Activated CD4-positive, alpha-beta T cell treated with anti-CD3 and anti-CD28 coated beads for 36 hours (primary cell): ENCODE results near the gene KLHDC7B. TPM values are rescaled to one million over a fixed set of nuclear protein-coding genes. Genes with fewer than 3 reads are reported as not detected.
"Not testable (repeated sequence)": the region's sequence is repeated elsewhere in the genome, so short reads cannot be mapped to it uniquely, and the experiment has no call there.

Experiments
- ATAC-seq: fragments of 200-7000 bp; cut with Tn5 transposase; one replicate; pipeline ENCODE4 v1.10.0; 2021; ENCODE audit warnings: mild to moderate bottlenecking, moderate library complexity
- CTCF ChIA-PET: fragments of 350-600 bp; sonication (Branson Sonifier 250); formaldehyde crosslinking; loops from one replicate; lab custom pipeline; 2021; ENCODE audit warnings: antibody characterized with exemption; lab: Charles Lee
- POLR2A ChIA-PET: fragments of 350-600 bp; sonication (Branson Sonifier 250); formaldehyde crosslinking; loops from one replicate; lab custom pipeline; 2021; ENCODE audit warnings: antibody characterized with exemption, inconsistent platforms; lab: Charles Lee
- DNase-seq: peaks from one replicate; pipeline ENCODE4 v3.0.0-alpha.2; 2020
- H3K27ac Mint-ChIP-seq: one replicate; pipeline ENCODE4 v1.8.0; 2021; ENCODE audit warnings: mixed read lengths
- H3K27me3 Mint-ChIP-seq: one replicate; pipeline ENCODE4 v1.8.0; 2021; ENCODE audit warnings: mixed read lengths
- H3K36me3 Mint-ChIP-seq: one replicate; pipeline ENCODE4 v1.8.0; 2021; ENCODE audit warnings: low read depth, mixed read lengths
- H3K4me1 Mint-ChIP-seq: one replicate; pipeline ENCODE4 v1.8.0; 2021; ENCODE audit warnings: mixed read lengths
- H3K4me3 Mint-ChIP-seq: one replicate; pipeline ENCODE4 v1.8.0; 2021; ENCODE audit warnings: mild to moderate bottlenecking, moderate library complexity, mixed read lengths
- H3K9me3 Mint-ChIP-seq: one replicate; pipeline ENCODE4 v1.8.0; 2021; ENCODE audit warnings: low read depth, mixed read lengths
- intact Hi-C, 2 experiments: fragments of 100-400 bp; cut with DNase I in 1 of 2; cut with micrococcal nuclease in 1 of 2; formaldehyde crosslinking; loops; one replicate each; pipeline versions ENCODE4 v1.14.2 to v1.15.1; 2022 to 2024; cut with DNase I, micrococcal nuclease
- total RNA-seq, 2 experiments: library from RNA; stranded (reverse); gene quantifications; one replicate each; pipeline ENCODE4 v1.2.3, GENCODE V29; 2021

KLHDC7B gene
- total RNA-seq, 2 experiments from 2014 or later = 5.7 to 6.4 TPM

DNA sequence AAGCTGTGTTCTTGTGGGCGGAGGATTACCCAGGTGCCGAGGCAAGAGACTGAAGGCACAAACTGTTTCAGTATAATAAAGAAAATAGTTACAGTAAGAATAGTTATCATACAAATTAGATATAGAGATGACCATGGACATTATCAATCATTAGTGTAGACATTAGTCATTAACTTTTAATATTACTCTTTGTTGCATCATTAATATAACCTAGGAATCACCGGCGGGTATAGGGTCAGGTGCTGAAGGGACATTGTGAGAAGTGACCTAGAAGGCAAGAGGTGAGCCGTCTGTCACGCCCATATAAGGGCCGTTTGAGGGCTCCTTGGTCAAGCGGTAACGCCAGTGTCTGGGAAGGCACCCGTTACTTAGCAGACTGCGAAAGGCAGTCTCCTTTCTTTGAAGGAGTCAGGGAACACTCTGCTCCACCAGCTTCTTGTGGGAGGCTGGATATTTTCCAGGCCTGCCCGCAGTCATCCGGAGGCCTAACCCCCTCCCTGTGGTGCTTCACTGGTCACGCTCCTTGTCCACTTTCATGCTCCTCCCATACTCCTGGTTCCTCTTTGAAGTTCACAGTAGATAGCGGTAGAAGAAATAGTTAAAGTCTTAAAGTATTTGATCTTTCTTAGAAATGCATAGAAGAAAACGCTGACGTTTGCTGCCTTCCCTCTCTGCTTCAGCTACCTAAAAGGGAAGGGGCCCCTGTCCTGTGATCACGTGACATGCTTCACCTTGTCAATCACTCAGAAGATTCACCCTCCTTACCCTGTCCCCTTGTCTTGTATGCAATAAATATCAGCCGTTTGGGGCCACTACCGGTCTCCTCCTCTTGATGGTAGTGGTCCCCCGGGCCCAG, 11.6 kb upstream of the KLHDC7B start:
- peak overlapping the region; percentile 87 for H3K4me3 Mint-ChIP-seq
- H3K9me3 Mint-ChIP-seq, DNase-seq, H3K36me3 Mint-ChIP-seq, H3K27me3 Mint-ChIP-seq, POLR2A ChIA-PET, ATAC-seq: not testable (repeated sequence)
- H3K27ac Mint-ChIP-seq = peak overlapping the region; percentile 79
- CTCF ChIA-PET = interaction anchor here (0.8 to 2.9 kb wide), 3 partner anchors 8 to 87 kb away, joined by 3 to 16 read pairs (median 3); partner anchors contain the start of gene SCO2
- H3K4me1 Mint-ChIP-seq = peaks cover 41% of the 10 kb centered on the region
- intact Hi-C loops = loop anchor here in 1 of 2 experiments (5.0 kb wide), 1 partner anchor 557 kb away; no protein-coding TSS in a partner anchor

- ChIA-PET POLR2A (interaction anchor here (0.6 kb wide), 1 partner anchor 86 kb away, joined by 7 read pairs; no protein-coding TSS in a partner anchor), CTCF (interaction anchor here (0.9 to 2.9 kb wide), 4 partner anchors 9 to 84 kb away, joined by 3 to 16 read pairs (median 3); partner anchors contain the start of gene SCO2)
- DNase-seq (no peak), ATAC-seq (no peak)
- no peaks in the 10 kb centered on the region for H3K9me3 Mint-ChIP-seq
- H3K4me3 Mint-ChIP-seq = no peak overlapping the region
- H3K4me1 Mint-ChIP-seq = peaks cover 50% of the 10 kb centered on the region
- intact Hi-C loops = no loop called here
- H3K36me3 Mint-ChIP-seq = peaks cover 4% of the 10 kb centered on the region
- no peaks in the 10 kb centered on the region for H3K27me3 Mint-ChIP-seq
- no peak overlapping the region for H3K27ac Mint-ChIP-seq
Observed at GRCh38 chr22:50535113-50535512, 10.6 kb upstream of the KLHDC7B start.

DNA sequence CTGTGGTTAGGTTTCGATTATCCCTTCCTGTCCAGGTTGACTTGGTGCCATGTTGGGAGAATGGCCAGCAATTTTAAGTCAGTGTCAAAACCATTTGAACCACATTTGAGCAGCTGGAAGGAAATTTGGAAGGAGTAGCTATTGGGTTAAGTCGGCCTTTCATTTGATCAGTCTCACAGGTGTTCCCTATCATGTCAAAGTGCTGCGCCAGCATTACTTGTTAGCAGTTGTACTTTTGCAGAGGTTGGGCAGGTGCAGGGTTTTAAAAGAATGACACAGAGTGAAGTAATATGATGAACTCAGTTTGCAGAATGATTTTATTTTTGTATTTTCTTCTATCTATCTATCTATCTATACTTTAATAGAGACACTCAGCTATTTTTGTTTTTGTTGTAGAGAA, 9.5 kb upstream of the KLHDC7B start:
- Mint-ChIP-seq H3K4me1 (peaks cover 60% of the 10 kb centered on the region), H3K4me3 (no peak overlapping the region), H3K36me3 (peaks cover 6% of the 10 kb centered on the region), H3K27ac (peak overlapping the region; percentile 65), H3K9me3 (no peaks in the 10 kb centered on the region), H3K27me3 (no peaks in the 10 kb centered on the region)
- intact Hi-C loops = no loop called here
- POLR2A ChIA-PET = no interaction called here
- no peak for DNase-seq
- ATAC-seq = no peak
- CTCF ChIA-PET = interaction anchor here (0.9 to 2.9 kb wide), 4 partner anchors 8 to 83 kb away, joined by 3 to 16 read pairs (median 3); partner anchors contain the start of gene SCO2

DNA sequence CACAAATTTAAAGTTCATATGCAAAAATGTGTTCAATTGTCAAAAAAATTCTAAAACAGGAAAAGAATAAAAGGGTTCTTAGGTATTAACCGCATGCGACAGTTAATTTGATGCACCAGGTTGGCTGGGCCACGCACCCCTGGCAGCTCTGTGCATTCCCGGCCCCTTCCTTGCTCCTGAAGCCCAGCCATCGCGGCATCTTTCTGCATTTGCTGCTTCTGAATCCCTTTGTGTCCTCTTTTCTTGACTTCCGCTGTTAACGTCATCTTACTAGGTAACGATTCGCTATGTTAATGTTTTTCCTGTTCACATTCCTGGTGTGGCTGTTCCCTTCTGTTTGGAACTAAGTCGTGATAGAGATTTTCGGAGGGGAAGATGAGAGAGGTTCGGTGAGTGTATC, 7.9 kb upstream of the KLHDC7B start:
- Mint-ChIP-seq H3K9me3 (no peaks in the 10 kb centered on the region), H3K27ac (no peak overlapping the region), H3K4me1 (peaks cover 72% of the 10 kb centered on the region), H3K27me3 (no peaks in the 10 kb centered on the region), H3K4me3 (no peak overlapping the region), H3K36me3 (peaks cover 9% of the 10 kb centered on the region)
- no peak for DNase-seq
- ChIA-PET CTCF (interaction anchor here (6.4 kb wide), 1 partner anchor 12 kb away, joined by 72 read pairs; the partner anchor contains the start of gene SCO2), POLR2A (no interaction called here)
- intact Hi-C loops = no loop called here
- ATAC-seq = no peak

GRCh38 chr22:50540381-50540780, 5.3 kb upstream of the KLHDC7B start:
- peaks cover 9% of the 10 kb centered on the region for H3K36me3 Mint-ChIP-seq
- intact Hi-C loops = loop anchor here in 1 of 2 experiments (5.0 kb wide), 1 partner anchor 578 kb away; the partner anchor contains the start of gene PIM3
- H3K9me3 Mint-ChIP-seq = no peaks in the 10 kb centered on the region
- peak overlapping the region; percentile 95 for H3K27ac Mint-ChIP-seq
- ATAC-seq = no peak
- peaks cover 68% of the 10 kb centered on the region for H3K4me1 Mint-ChIP-seq
- ChIA-PET POLR2A (interaction anchor here (0.7 to 2.6 kb wide), 4 partner anchors 12 to 81 kb away, joined by 3 to 25 read pairs (median 8); partner anchors contain the start of genes CHKB and SCO2), CTCF (interaction anchor here (1.0 to 6.4 kb wide), 8 partner anchors 8 to 32 kb away, joined by 3 to 72 read pairs (median 5); partner anchors contain the start of gene SCO2)
- DNase-seq = no peak
- peak overlapping the region; percentile 29 for H3K4me3 Mint-ChIP-seq
- H3K27me3 Mint-ChIP-seq = no peaks in the 10 kb centered on the region

GRCh38 chr22:50541667-50542026, 4.1 kb upstream of the KLHDC7B start:
- peak overlapping the region; percentile 31 for H3K4me3 Mint-ChIP-seq

GRCh38 chr22:50542416-50542927, 3.2 kb upstream of the KLHDC7B start:
- Mint-ChIP-seq H3K36me3 (peaks cover 9% of the 10 kb centered on the region), H3K4me1 (peaks cover 69% of the 10 kb centered on the region), H3K27me3 (no peaks in the 10 kb centered on the region), H3K4me3 (peak overlapping the region; percentile 31), H3K9me3 (no peaks in the 10 kb centered on the region), H3K27ac (peak overlapping the region; percentile 95)
- ChIA-PET POLR2A (interaction anchor here (0.8 to 1.4 kb wide), 4 partner anchors 14 to 78 kb away, joined by 3 to 12 read pairs (median 4); partner anchors contain the start of gene SCO2), CTCF (interaction anchor here (0.6 to 6.4 kb wide), 6 partner anchors 12 to 86 kb away, joined by 3 to 72 read pairs (median 3); partner anchors contain the start of genes ARSA and SCO2)
- ATAC-seq (peak; percentile 45), DNase-seq (peak; percentile 80)
- intact Hi-C loops = loop anchor here (1.0 to 5.0 kb wide), 3 partner anchors 11 to 580 kb away; partner anchors contain the start of genes NCAPH2 (in 1 of the 2) and PIM3 (in 1 of the 2)

More at GRCh38 chr22:50541667-50542026, 4.1 kb upstream of the KLHDC7B start:
- ATAC-seq (peak; percentile 25), DNase-seq (peak; percentile 72)
- H3K4me1 Mint-ChIP-seq = peaks cover 73% of the 10 kb centered on the region
- not testable (repeated sequence) for H3K9me3 Mint-ChIP-seq, H3K27me3 Mint-ChIP-seq, H3K36me3 Mint-ChIP-seq
- ChIA-PET POLR2A (interaction anchor here (1.0 to 1.4 kb wide), 3 partner anchors 13 to 79 kb away, joined by 3 to 12 read pairs (median 5); partner anchors contain the start of gene SCO2), CTCF (interaction anchor here (1.2 to 6.4 kb wide), 4 partner anchors 16 to 87 kb away, joined by 3 to 72 read pairs (median 4); partner anchors contain the start of genes ARSA and SCO2)
- intact Hi-C loops = loop anchor here (1.0 to 5.0 kb wide), 3 partner anchors 10 to 579 kb away; partner anchors contain the start of genes NCAPH2 (in 1 of the 2) and PIM3 (in 1 of the 2)
- H3K27ac Mint-ChIP-seq = peak overlapping the region; percentile 95

DNA sequence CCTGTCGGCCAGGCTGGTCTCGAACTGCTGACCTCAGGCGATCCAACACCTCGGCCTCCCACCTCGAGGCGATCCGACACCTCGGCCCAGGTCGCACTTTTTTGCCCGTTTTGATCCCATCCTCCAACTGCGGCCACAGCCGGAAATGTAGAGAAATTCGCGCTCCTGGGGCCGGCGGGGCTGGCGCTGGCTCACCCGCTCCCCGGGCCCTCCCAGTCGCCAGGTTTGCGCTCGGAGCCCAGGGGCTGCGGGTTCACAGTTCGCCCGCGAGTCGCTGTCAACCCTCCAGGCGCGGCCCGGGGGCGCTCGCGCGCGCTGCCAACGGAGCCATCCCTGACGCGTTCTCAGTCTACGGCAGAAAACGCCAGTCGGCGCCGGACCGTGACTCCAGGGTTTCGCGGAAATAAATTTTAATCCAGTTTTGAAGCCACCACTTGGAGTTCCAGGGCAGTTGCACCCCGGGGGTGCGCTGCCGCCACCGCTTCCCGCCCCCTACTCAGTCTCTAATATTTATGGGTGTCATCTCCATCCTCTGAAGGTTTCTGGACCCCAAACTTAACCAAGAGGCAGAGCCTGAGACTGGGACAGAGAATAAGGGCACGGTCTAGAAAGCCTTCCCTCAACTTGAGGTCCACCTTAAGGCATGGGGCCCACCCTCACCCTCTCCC, 1.5 kb upstream of the KLHDC7B start:
- Mint-ChIP-seq H3K4me1 (peaks cover 61% of the 10 kb centered on the region), H3K4me3 (peak overlapping the region; percentile 35), H3K36me3 (peaks cover 5% of the 10 kb centered on the region), H3K27me3 (no peaks in the 10 kb centered on the region), H3K9me3 (no peaks in the 10 kb centered on the region), H3K27ac (peak overlapping the region; percentile 78)
- peak; percentile 94 for DNase-seq
- ATAC-seq = peak; percentile 49
- ChIA-PET CTCF (interaction anchor here (0.9 to 6.4 kb wide), 9 partner anchors 8 to 76 kb away, joined by 3 to 72 read pairs (median 6); partner anchors contain the start of genes CHKB, SCO2 and SYCE3), POLR2A (interaction anchor here (0.7 to 1.4 kb wide), 2 partner anchors 14 to 19 kb away, joined by 3 to 6 read pairs; partner anchors contain the start of genes SCO2 and TYMP)
- intact Hi-C loops = loop anchor here (1.0 to 5.0 kb wide), 7 partner anchors 13 to 582 kb away; partner anchors contain the start of genes NCAPH2 (in 1 of the 2), PIM3 (in 1 of the 2), SCO2 (in 1 of the 2) and SYCE3 (in 1 of the 2)

GRCh38 chr22:50544746-50545253, 899 bp upstream of the KLHDC7B start:
- CTCF ChIA-PET = interaction anchor here (0.9 to 4.0 kb wide), 10 partner anchors 9 to 76 kb away, joined by 3 to 29 read pairs (median 6); partner anchors contain the start of genes CHKB, SCO2, SYCE3 and TYMP
- H3K9me3 Mint-ChIP-seq = no peaks in the 10 kb centered on the region
- intact Hi-C loops = loop anchor here (1.0 to 5.0 kb wide), 7 partner anchors 13 to 582 kb away; partner anchors contain the start of genes NCAPH2 (in 1 of the 2), PIM3 (in 1 of the 2), SCO2 (in 1 of the 2) and SYCE3 (in 1 of the 2)
- ATAC-seq = no peak
- peak overlapping the region; percentile 78 for H3K27ac Mint-ChIP-seq
- peaks cover 55% of the 10 kb centered on the region for H3K4me1 Mint-ChIP-seq
- POLR2A ChIA-PET = interaction anchor here (0.7 to 1.4 kb wide), 2 partner anchors 15 to 19 kb away, joined by 3 to 6 read pairs; partner anchors contain the start of genes SCO2 and TYMP
- DNase-seq = peak; percentile 57
- H3K27me3 Mint-ChIP-seq = no peaks in the 10 kb centered on the region
- no peak overlapping the region for H3K4me3 Mint-ChIP-seq
- peaks cover 5% of the 10 kb centered on the region for H3K36me3 Mint-ChIP-seq
